ENCODE data around the gene TXNL4B.

Gene TXNL4B
- long read RNA-seq, donor 1, transcript TXNL4B-201 (4 exons, 2,556 nt) = major isoform, 6 of 20 reads
- long read RNA-seq, donor 1, partial matches to known transcripts = 14 of 20 reads
- long read RNA-seq, donor 1, other reads (novel, unspliced or antisense) = 0 of 20 reads
- long read RNA-seq, donor 2, transcript TXNL4B-201 (4 exons, 2,556 nt) = major isoform, 6 of 6 reads
- long read RNA-seq, donor 2, partial matches to known transcripts = 0 of 6 reads
- long read RNA-seq, donor 2, other reads (novel, unspliced or antisense) = 0 of 6 reads
- long read RNA-seq, donor 3, partial matches to known transcripts = 0 of 1 reads
- long read RNA-seq, donor 3, other reads (novel, unspliced or antisense) = 0 of 1 reads
- long read RNA-seq, donor 4, partial matches to known transcripts = 18 of 22 reads
- long read RNA-seq, donor 4, other reads (novel, unspliced or antisense) = 0 of 22 reads
- long read RNA-seq, donor 5, transcript TXNL4B-201 (4 exons, 2,556 nt) = major isoform, 7 of 7 reads
- long read RNA-seq, donor 5, partial matches to known transcripts = 0 of 7 reads
- long read RNA-seq, donor 5, other reads (novel, unspliced or antisense) = 0 of 7 reads
- long read RNA-seq, donor 6, transcript TXNL4B-201 (4 exons, 2,556 nt) = major isoform, 5 of 5 reads
- long read RNA-seq, donor 6, partial matches to known transcripts = 0 of 5 reads
- long read RNA-seq, donor 6, other reads (novel, unspliced or antisense) = 0 of 5 reads
- long read RNA-seq, donor 7 = 0 reads
- long read RNA-seq, donor 8, transcript TXNL4B-201 (4 exons, 2,556 nt) = major isoform, 7 of 50 reads
- long read RNA-seq, donor 8, partial matches to known transcripts = 34 of 50 reads
- long read RNA-seq, donor 8, other reads (novel, unspliced or antisense) = 9 of 50 reads

DNA sequence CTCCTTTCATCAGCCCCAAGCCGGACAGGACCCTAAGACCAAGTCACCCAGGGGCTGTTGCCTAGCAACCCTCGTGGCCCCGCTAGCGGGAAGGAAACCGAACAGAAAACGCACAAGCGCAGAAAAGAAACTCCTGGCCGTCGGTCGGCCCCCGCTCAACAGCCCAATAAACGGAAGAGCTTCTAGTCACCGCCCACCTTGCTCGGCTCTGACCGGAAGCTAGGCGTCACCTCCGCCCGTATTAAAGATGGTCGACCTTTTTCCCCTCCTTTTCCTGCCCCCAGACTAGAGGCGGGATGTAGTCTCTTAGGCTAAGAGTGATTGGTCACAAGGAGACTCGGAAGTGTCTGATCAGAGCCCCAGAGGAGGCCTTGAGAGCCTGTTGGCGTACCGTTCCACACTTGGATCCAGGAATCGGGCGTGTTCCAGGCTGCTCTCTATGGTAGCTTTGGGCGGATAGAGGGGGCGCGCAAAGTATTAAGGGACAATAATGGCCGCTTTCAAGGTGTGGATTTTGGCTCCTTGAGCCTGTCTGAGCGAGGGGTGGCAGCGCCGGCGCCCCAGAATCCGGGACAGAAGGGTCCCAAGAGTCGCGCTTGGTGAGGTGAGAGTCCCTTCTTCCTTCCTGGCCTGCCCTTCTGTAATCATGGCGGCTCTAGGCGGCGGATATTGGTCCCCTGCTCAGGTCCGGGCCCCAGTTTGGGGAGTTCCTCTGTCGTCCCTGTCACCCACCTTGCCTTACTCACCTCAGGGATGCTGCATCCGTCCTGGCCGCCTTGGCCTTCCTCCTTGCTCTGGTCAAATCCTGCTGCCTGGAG lies at the start of gene TXNL4B, which contains the start of gene DHX38:
Gene TXNL4B, minus strand, starts transcription at position 173 of the 818 bp plus-strand sequence. CDS start 2,871 bp downstream, outside the sequence.
Gene DHX38, plus strand, starts transcription at position 400 of the 818 bp plus-strand sequence. CDS start 2,311 bp downstream, outside the sequence.
- DNase-seq = peak; percentile 86

DNA sequence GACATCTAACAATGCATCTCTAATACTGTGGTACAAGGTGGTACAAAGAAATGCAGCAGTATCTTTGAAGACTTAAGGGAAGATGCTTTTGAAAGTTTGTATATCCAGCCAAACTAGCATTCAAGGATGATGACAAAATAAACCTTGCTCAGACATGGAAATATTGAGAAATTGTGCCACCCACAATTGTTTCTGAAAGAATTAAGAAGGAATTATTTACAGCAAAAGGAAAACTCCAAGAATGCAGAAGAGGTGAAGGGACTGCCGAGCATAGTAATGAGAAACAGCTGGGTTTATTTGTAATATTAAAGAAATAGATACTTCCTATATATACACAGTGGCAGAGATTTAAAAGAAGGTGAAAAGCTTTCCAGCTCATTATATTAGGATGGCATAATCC lies 49.1 kb upstream of the TXNL4B start:
- DNase-seq = no peak

DNA sequence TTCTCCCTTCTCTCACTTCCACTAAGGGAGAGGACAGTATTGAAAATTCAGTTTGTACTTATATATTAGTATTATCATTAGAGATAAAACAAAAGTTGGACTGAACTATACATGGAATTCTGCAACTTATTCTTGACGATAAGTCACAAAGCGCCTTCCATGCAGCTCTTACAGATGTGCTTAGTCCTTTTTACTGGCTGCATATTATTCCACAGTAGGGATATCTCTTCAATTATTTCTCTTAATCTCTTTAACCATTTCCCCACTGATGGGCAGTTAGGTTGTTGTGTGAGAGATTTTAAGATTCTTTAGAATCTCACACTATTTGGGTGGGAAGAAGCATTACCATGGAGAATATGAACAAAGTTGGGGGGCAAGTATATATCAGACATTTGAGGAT lies 46.5 kb upstream of the TXNL4B start:
- DNase-seq = no peak

DNA sequence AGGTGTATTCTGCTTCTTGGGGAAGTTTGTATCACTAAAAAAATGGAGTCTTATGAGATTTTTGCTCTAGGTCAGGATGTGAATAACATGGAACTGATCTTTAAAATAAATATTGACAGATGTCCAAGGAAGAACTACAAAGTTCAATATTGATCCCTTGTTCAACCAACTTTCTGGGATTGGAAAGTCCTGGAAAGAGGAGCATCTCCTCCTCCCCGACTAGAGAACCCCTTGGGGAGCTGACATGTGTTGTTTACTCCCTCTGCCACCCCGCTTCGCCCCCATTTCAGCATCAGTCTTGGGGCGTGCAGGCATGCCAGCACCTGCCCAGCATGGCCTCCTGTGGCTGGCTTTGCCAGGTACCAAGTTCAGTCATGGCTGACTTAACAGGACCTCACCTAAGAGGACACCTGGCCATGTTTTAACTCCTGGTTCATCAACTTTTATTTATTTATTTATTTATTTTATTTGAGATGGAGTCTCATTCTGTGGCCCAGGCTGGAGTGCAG lies 44.7 kb upstream of the TXNL4B start:
- no peak for DNase-seq

DNA sequence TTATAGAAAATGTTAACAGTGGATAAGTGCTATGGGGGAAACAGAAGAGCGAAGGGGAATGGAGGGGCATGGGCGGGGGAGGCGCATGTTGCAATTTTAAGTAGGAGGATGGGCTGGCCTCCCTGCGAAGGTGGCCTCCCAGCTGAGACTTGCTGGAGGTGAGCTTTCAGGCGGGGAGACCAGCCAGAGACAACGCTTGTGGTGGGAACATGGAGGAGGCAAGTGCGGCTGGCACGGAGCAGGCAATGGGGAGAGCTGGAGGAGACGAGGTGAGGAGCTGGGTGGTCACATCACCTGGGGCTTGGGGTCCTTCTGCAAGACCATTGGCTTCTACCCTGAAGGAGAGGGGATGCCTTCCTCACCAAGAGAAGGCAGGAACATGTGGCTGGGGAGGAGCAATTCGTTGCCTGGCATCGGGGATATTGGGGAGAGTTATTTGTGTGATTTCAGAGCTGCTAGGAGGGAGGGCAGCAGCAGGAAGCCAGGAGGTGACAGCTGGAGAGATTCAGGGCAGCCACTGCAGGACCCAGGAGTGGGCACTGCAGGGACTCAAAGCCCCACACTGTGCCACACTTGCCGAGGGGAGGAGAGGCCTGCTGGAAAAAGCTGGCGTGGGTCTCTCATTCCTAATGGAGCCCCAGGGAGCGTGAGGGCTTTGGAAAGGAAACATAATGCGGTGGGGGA lies 44.1 kb upstream of the TXNL4B start:
- no peak for DNase-seq

DNA sequence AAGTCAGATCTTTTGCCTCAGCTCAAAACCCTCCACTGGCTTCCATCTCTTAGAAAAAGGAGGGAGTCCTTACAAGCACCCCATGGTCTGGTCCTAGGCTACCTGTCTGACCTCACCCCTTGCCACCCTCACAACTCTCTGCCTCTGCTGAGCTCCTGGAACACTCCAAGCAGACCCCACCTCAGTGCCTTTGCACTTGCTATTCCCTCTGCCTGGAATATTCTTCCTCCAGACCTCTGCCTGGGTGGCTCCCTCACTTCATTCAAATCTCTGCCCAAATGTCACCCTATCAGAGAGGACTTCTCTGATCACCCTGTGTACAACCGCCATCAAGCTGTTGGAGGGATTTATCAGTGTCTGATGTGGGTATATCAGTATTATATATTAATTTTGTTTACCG lies 41.1 kb upstream of the TXNL4B start:
- no peak for DNase-seq

DNA sequence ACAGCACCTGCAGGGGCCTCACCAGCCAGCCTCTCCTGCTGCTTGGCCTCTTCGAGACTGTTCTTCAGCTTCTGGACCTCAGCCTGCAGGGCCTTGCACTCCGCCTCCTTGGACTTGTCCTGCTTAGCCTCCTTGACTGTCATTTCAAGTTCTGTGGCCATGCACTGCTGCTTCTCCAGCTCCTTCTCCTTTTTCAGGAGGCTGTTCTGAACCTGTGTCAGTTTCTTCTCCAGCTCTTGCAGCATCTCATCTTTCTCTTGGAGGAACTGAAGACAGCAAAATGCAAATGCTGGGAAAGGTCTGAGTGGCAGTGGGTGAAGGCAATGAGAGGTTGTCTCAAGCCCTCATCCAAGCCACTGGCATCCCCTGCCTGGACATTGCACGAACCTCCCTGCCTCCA lies 39.3 kb upstream of the TXNL4B start:
- DNase-seq = no peak

DNA sequence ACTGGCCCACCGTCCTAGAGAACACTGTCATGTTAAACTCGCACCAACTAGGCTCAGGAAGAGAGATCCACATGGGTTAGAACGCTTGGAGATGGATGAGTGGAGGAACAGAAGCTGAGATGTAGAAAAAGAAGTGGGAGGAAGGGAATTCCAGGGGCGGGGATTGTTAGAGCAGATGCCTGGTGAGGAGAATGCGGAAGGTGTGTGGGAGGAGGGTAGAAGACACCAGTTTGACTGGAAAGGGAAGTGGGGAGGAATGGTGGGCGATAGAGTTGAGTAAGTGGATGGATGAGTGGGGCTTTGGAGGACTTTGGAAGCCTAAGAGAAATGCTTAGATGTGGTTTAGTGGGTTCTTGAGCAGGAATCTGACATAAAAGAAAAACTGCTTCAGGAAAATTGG lies 37.6 kb upstream of the TXNL4B start:
- DNase-seq = no peak

DNA sequence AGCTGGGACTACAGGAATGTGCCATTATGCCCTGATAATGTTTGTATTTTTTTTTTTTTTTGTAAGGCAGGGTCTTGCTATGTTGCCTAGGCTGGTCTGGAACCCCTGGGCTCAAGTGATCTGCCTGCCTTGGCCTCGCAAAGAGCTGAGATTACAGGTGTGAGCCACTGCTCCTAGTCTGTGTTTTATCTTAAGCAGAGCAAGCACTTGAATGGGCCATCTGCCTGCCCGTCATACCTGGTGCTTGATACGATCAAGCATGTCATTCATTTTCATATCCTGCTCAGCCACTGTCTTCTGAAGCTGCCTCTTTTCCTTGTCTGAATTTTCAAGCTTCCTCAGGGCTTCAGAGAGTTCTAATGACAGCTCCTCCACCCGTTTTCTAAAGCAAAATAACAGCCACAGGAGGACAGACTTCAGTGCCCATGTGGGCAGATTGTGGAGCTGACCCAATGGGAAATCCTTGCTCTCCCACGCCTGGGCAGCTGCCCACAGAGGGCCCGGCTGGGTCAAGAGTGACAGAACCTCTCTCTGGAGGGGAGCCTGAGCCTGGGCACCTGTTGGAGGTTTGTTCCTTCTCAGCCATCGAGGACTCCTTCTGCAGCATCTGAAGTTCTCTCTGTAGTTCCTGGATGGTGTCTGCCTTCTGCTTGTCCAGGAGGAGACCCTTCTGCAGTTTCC lies 36.7 kb upstream of the TXNL4B start:
- no peak for DNase-seq

DNA sequence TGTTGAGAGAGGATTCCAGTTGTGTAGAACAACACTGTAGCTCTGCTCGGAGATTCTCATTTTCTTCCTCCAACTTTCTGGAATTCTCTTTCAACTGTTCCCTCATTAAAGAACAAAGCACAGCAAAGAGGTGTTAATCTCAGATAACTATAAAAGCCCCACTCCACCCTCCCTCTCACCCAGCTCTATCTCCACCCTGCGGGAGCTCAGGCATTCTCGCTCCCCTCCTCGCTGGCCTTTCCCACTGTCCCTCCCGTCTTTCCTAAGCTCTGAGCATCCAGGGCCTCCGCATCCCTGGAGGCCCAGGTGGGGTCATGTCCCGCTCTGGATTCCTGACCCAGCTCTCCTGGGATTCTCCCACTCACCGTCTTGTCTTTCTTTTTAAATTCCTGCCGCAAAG lies 35.3 kb upstream of the TXNL4B start:
- no peak for DNase-seq

DNA sequence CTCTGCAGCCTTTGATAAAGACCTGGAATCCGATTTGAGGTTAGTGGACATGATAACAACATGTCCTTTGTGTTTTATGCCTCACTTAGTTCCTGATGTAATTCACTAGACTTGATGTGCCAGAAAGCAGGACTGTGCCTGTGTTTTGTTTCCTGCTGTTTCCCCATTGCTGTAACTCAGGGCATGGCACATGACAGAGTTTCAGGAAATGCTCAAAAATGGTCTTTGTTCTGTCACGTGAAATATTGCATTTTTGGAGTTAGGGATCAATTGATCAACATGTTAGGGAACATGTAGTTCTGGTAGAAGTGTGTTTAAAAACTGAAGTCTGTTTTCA lies 33.0 kb upstream of the TXNL4B start:
- DNase-seq = no peak

DNA sequence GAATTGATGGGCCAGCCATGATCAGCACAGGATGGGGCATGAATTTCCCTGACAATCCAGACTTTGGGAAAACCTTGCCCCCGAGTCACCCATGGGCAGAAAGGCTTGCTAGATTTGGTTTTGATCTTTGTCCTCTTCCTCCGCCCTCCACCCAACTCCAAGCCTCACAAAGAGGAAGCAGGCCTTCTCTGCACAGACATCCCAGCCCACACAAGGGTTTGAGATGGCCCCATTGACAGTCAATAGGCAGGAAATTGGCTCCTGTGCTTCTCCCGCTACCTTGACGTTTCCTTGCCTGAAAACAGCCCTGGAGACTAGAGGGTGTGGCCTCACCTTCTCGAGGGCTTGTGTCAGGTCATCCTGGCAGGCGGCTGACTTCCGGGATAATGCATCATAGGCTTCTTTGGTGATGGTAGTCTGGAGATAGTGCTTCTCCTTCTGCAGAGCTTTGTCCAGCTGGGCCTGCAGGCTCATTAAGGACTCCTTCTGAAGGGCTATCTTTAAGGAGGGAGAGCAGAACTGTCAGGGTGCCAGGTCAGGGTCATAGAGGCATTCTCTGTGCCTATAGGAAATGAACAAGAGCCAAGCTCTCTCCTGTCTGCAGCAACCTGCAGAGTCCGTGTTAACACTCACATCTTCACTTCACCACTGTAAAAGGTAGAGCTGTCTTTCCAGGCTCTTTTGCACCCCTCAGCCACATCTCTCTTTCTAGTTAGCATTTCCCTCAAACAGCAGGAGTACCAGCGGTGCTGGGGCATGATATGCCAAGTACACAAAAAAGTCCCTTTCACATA lies 32.4 kb upstream of the TXNL4B start:
- no peak for DNase-seq

DNA sequence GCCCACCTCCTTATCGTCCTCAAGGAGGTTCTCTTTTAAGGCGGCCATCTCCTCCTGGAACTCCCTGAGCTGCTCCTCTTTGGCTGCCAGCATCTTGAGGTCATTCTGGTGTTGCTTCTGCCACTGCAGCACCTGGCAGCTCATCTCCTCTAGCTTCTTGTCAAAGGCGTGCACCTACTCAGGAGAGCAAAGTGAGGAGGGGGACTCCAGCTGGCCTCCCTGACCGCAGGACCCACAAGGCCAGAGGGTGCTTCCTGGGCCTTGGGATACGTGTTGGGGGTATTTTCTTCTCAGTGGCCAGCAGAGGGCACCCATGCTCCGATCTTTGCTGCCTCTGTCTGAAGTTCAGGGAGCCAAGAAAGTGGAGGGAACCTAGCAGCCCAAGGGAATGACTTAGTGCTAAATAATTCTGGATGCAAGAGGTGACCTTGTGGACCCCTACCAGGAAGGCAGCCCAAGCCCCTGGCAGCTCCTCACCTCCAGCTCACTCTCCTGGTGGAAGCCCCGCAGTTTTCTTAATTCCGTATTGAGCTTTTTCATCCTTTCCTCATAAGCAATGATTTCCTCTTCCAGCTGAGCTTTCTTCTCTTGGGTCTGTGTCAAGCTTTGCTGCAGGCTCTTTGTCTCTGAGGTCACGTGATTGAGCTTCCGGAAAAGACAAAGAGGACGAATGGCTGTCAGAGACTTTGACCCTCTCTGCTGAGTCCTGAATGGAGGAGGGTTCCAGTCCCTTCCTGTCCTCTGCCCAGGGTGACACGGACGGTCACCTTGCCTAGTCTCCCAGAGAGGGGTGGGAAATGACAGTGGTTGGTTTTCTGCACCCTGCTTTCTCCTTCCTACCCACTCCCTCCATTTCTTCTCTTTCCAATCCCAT lies 31.6 kb upstream of the TXNL4B start:
- DNase-seq = peak; percentile 59

DNA sequence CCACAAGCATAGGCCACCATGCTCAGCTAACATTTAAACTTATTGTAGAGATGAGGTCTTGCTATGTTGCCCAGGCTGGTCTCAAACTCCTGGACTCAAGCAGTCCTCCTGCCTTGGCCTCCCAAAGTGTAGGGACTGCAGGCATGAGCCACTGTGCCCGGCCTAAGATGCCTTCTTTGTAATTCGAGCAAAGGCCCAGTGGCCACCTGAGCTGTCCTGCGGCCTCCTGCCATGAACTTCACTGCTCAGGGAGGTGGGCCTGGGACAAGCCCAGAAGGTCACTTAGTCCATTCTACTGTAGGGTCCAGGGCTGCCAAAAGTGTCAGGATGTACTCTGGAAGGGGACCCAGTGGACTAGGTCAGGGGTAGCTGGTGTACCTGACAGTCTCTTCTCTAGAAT lies 30.7 kb upstream of the TXNL4B start:
- no peak for DNase-seq

DNA sequence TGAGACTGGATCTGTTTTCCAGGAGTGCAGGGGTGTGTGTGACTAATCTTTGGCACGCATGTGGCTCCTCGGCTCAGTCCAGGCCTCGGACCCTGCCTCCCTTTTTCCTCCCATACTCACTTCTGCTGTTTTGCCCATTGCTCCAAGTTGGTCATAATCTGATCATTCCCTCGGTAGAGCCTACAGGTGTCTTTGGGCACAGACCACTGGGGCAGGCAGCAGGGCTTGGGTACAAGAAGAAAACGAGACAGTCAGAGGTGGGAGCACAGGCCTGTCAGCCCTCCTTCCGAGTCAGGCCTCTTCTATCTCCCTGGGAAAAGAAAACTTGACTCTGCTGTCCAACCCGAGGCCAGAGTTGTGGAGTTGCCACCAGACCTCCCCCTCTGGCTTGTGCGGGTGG lies 30.0 kb upstream of the TXNL4B start:
- no peak for DNase-seq

DNA sequence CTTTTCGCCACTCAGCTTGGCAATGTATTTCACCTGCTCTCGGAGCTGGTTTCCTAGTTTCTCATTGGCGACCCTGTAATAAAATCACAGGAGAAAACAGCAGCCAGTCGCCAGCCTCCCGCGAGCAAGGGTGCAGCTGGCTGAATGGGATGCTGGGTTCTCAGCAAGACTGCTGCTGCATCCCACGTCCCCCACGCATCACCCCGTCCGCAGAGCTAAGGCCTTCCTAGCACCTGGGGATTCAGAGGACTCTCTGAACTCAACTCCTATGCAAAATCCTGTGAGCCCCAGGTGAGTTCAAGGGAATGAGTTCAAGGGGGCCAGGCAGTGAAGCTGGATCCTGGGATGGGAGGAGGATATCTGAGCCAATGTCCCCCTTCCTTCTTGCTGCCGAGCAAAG lies 29.5 kb upstream of the TXNL4B start:
- no peak for DNase-seq

DNA sequence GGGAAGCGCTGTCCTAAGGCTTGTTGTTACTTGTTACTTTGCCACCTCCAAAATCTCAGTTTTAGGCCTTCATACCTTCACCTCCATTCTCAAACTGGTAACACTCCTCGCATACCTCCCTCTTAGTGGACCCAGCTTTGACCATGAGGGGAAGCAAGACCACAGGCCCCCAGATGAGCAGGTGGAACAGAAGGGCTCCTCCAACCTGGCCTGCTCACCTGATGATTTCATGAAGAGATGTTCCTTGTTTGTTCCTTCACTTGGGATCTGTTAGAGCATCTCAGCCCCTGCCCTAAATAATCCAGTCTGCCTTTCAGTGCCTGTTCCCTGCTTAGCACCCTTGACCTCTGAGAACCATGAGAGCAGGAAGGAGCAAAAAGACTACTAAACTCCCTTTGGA lies 28.9 kb upstream of the TXNL4B start:
- no peak for DNase-seq

DNA sequence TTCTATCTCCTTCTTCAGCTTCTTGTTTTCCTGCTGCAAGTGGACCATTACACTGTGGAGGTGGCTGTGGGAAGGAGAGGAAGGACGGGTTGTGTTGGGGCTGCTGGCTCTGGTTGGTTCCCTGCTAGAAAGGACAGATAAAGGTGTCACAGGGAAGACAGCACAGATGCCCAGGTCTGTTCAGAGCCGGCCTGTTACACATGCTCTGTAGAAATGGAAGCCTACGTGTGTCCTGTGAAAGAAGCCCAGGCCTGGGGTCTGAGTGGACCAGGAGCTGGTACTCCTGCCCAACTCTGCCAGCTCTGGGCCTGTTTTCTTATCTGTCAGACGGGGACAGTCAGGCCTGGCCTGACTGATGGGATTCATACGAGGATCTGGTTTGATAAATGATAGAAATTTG lies 26.6 kb upstream of the TXNL4B start:
- DNase-seq = no peak

DNA sequence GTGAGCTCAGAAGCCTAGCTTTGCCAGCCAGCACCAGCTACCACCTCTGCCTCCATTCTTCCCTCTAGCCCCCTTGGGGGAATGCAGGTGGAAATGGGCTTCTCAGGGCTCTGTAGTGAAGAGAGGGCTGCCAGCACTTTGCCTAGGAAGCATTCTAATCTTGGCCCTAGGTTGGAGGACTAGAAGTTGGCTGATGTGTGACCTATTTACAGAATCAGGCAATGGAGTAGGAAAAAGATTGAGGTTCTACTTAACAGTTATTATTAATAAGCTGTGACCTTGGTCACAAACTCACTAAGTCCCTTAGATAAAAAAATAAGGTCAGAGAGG lies 20.2 kb upstream of the TXNL4B start:
- no peak for DNase-seq

Data from right kidney (tissue), 9 donors.